Heart left ventricle (tissue), 16 donors: ENCODE measurements around the gene ZNF382. TPM values are rescaled to one million over a fixed set of nuclear protein-coding genes. Genes with fewer than 3 reads are reported as not detected.

Experiments used
- ATAC-seq, 4 donors: fragments of 200-7000 bp; cut with Tn5 transposase; one replicate each; pipeline ENCODE4 v1.9.1; 2020 to 2022; ENCODE audit warnings: moderate library complexity in 4 of 4, mild to moderate bottlenecking in 3 of 4, moderate number of reproducible peaks in 1 of 4
- DNase-seq, 5 donors: peaks; one replicate each; pipeline ENCODE4 v3.0.0-alpha.2; 2020
- H3K27ac ChIP-seq, 12 donors: fragments of 200-600 bp; sonication (generic) in 4 of 12; one replicate each; pipeline versions ENCODE4 v1.5.0 to v1.8.0; 2016 to 2022; ENCODE audit warnings: mild to moderate bottlenecking in 2 of 12
- H3K27me3 ChIP-seq, 9 donors: fragments of 200-600 bp; sonication (generic) in 2 of 9; one replicate each; pipeline versions ENCODE4 v1.5.1 to v1.8.0; 2016 to 2022; ENCODE audit warnings: mild to moderate bottlenecking in 3 of 9
- H3K36me3 ChIP-seq, 9 donors: fragments of 200-600 bp; sonication (generic) in 2 of 9; one replicate each; pipeline versions ENCODE4 v1.5.0 to v1.8.0; 2018 to 2022; ENCODE audit warnings: mild to moderate bottlenecking in 2 of 9
- H3K4me1 ChIP-seq, 12 donors: fragments of 200-600 bp; sonication (generic) in 4 of 12; one replicate each; pipeline versions ENCODE4 v1.5.0 to v1.8.0; 2016 to 2022; ENCODE audit warnings: mild to moderate bottlenecking in 3 of 12
- H3K4me3 ChIP-seq, 12 donors: fragments of 200-600 bp; sonication (generic) in 4 of 12; one replicate each; pipeline versions ENCODE4 v1.5.0 to v1.8.0; 2017 to 2022; ENCODE audit warnings: mild to moderate bottlenecking in 9 of 12, moderate library complexity in 4 of 12
- H3K9me3 ChIP-seq, 12 donors: fragments of 200-600 bp; sonication (generic) in 4 of 12; one replicate each; pipeline versions ENCODE4 v1.5.0 to v1.8.0; 2016 to 2022; ENCODE audit warnings: mild to moderate bottlenecking in 1 of 12
- CTCF ChIP-seq, 12 donors: fragments of 200-600 bp; sonication (generic) in 4 of 12; IDR thresholded peaks; one replicate each; pipeline versions ENCODE4 v1.5.0 to v1.8.0; 2018 to 2022; ENCODE audit warnings: antibody characterized with exemption in 12 of 12, mild to moderate bottlenecking in 5 of 12
- POLR2A ChIP-seq, 2 donors: fragments of 450-650 bp; IDR thresholded peaks; one replicate each; pipeline ENCODE4 v1.6.1; 2017; ENCODE audit warnings: antibody characterized with exemption in 2 of 2, mild to moderate bottlenecking in 2 of 2, moderate library complexity in 2 of 2
- WGBS, 4 donors: extraction: QIAGEN DNeasy Blood & Tissue Kit in 2 of 4; methylation state at CpG; one replicate each; pipeline versions ENCODE4 v1.1.5 to v1.1.7; 2013 to 2018; 5-methylcytosine and 5-hydroxymethylcytosine counted together
- intact Hi-C, 10 donors: fragments of 100-400 bp; cut with DNase I; formaldehyde crosslinking; loops; one replicate each; pipeline versions ENCODE4 v1.11.1 to v1.14.2; 2022
- polyA plus RNA-seq, 2 donors: library from polyadenylated mRNA; stranded (reverse); fragments of 200-250 nt; gene quantifications; one replicate each; pipeline ENCODE4 v1.2.3, GENCODE V29; 2013
- total RNA-seq, 9 donors: library from RNA; depleted of rRNA in 2 of 9; stranded (reverse); fragments of >200 nt in 2 of 9; fragmentation: NEBNext Ultra II Directional in 3 of 9; extraction: Animal tissue kit (Norgen Biotek cat#: 25700) in 3 of 9; gene quantifications; one replicate each; pipeline versions ENCODE4 v1.1.0 to v1.2.4, GENCODE V29; 2016 to 2023
- donor health status: ischemic (EF 13 %, LVEDD 7.1; RV severe dilation, severe dysfunction).
- donor health status: healthy with polysubstance abuse.
- donor health status: DM: no; HTN: yes; CAD: no.
- donor health status: DM: no; HTN: no; CAD: no.
- donor health status: ischemic (EF 25% LVEDD 6.9; RV normal size, moderate dysfunction).
- donor health status: ischemic (EF 25% LVEDD 5.7; RV mildly dilated, moderate dysfunction).
- donor health status: healthy.
- donor health status: DM: yes; HTN: yes; CAD: no.
- donor health status: ischemic (EF 35%, LVEDD 5.7; RV mildly dilated, moderate dysfunction).
- donor health status: nonischemic (EF 11% LVEDD 7.7; RV severe dilation, severe dysfunction).
- donor health status: DM: yes; HTN: yes; CAD: no.
- donor health status: PGD.
- donor health status: ischemic (EF 29% LVEDD 5.4; RV normal size, mild dysfunction).
- donor health status: nonischemic (EF 23%, LVEDD 6.1; RV moderate dilation, normal function).

ZNF382 gene
- total and polyA plus RNA-seq, 11 donors = 4.3 to 21.2 (median 13.6) TPM

GRCh38 chr19:36573020-36573894 lies 31.9 kb upstream of the ZNF382 start, which contains the start of gene ZNF529:
Gene ZNF529, minus strand, starts transcription at chr19:36573292. Its CDS starts 946 bp downstream, at chr19:36572346.
- TF ChIP-seq POLR2A (IDR thresholded peaks at IDR 0.05) (peak; percentile 62 to 82), CTCF (IDR thresholded peaks at IDR 0.05) (no peak)
- DNase-seq (peak; percentile 90 to 92 (median 91)), ATAC-seq (peak; percentile 94 to 99 (median 99))
- Histone ChIP-seq H3K36me3 (peaks cover 2 to 59% (median 35%) of the 10 kb centered on the region in 9 donors), H3K4me3 (peak within 1 kb of the TSS; percentile 55 to 93 (median 79)), H3K27ac (peak within 1 kb of the TSS; percentile 42 to 90 (median 86)), H3K4me1 (peaks cover 0 to 27% (median 20%) of the 10 kb centered on the region in 12 donors), H3K9me3 (peaks cover 0 to 41% (median 3%) of the 10 kb centered on the region in 12 donors), H3K27me3 (no peaks in the 10 kb centered on the region)
- intact Hi-C loops = loop anchor here in 2 of 10 donors (5.0 kb wide), 1 partner anchor 46 kb away; the partner anchor contains the start of gene ZNF260 (in 2 of the 2)
- WGBS, 4 donors = 0 to 1% (median 1%) methylated on average over 51 to 66 of the region's 66 CpGs

GRCh38 chr19:36573895-36574720 lies 31.0 kb upstream of the ZNF382 start:
- intact Hi-C loops = loop anchor here in 2 of 10 donors (5.0 kb wide), 1 partner anchor 47 kb away; the partner anchor contains the start of gene ZNF260 (in 2 of the 2)
- Histone ChIP-seq H3K27me3 (no peaks in the 10 kb centered on the region), H3K9me3 (peaks cover 0 to 35% (median 0%) of the 10 kb centered on the region in 12 donors), H3K27ac (peak overlapping the region in 11 of 12 donors; percentile 30 to 90 (median 86)), H3K4me1 (peaks cover 0 to 27% (median 20%) of the 10 kb centered on the region in 12 donors), H3K4me3 (peak overlapping the region; percentile 55 to 93 (median 79)), H3K36me3 (peaks cover 2 to 59% (median 34%) of the 10 kb centered on the region in 9 donors)
- TF ChIP-seq CTCF (IDR thresholded peaks at IDR 0.05) (no peak), POLR2A (IDR thresholded peaks at IDR 0.05) (no peak)
- DNase-seq (no peak), ATAC-seq (peak in 3 of 4 donors; percentile 3 to 12 (median 3))
- 26 to 31% (median 29%) methylated on average over 18 of the region's 18 CpGs for WGBS, 4 donors

- Histone ChIP-seq H3K27ac (no peak overlapping the region), H3K27me3 (no peaks in the 10 kb centered on the region), H3K4me3 (peak overlapping the region in 7 of 12 donors; percentile 69 to 93 (median 79)), H3K9me3 (peaks cover 0 to 35% (median 0%) of the 10 kb centered on the region in 12 donors), H3K36me3 (peaks cover 2 to 59% (median 33%) of the 10 kb centered on the region in 9 donors), H3K4me1 (peaks cover 0 to 27% (median 20%) of the 10 kb centered on the region in 12 donors)
- DNase-seq (no peak), ATAC-seq (no peak)
- intact Hi-C loops = loop anchor here in 2 of 10 donors (5.0 kb wide), 1 partner anchor 47 kb away; the partner anchor contains the start of gene ZNF260 (in 2 of the 2)
- 81 to 83% (median 82%) methylated on average over 2 of the region's 2 CpGs for WGBS, 4 donors
- TF ChIP-seq POLR2A (IDR thresholded peaks at IDR 0.05) = no peak
- no peak for TF ChIP-seq CTCF (IDR thresholded peaks at IDR 0.05)
Observed at GRCh38 chr19:36574741-36575140, 30.4 kb upstream of the ZNF382 start.
